Measurements from ENCODE around the gene ELMOD1.

The ELMOD1 gene

DNA sequence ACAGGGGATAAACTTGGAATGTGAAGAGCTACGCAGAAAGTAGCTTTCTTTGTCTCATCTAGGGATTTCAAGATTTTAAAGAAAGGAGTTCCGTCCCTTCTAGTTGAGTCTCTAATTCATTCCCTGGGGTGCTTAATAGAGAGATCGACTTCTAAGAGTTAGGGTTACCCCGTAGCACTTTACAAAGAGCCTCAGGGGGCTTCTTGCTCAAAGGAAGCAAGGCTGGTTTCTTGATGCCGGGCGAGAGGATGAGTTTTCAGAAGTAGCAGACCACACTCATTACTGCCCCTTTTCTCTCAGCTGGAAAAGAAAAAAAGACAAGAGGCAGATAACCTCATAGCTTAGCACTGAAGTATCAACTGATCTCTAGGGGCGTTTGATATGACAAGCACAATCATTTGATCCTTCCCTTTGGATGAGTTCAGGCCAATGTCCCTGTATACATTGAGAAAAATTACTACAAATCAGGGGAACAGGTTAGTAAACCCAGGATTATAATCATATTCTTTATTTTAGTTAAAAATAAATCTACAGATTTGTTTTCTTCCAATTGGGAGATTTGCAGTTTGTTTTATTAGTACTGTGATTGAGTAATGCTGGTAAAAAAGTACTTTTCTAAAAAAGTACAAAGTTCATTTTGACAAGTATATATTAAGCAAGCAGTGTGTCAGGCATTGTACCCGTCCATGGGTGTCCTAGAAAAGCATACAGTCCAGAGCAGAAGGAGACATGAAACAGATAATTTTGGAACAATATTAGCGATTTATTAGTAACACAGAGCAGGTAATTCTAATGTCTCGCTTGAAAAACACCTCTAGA, 18.7 kb downstream of the ELMOD1 start:
- no peak for DNase-seq (ENCODE audit: low spot score)
- TF ChIP-seq, protein P1, sequence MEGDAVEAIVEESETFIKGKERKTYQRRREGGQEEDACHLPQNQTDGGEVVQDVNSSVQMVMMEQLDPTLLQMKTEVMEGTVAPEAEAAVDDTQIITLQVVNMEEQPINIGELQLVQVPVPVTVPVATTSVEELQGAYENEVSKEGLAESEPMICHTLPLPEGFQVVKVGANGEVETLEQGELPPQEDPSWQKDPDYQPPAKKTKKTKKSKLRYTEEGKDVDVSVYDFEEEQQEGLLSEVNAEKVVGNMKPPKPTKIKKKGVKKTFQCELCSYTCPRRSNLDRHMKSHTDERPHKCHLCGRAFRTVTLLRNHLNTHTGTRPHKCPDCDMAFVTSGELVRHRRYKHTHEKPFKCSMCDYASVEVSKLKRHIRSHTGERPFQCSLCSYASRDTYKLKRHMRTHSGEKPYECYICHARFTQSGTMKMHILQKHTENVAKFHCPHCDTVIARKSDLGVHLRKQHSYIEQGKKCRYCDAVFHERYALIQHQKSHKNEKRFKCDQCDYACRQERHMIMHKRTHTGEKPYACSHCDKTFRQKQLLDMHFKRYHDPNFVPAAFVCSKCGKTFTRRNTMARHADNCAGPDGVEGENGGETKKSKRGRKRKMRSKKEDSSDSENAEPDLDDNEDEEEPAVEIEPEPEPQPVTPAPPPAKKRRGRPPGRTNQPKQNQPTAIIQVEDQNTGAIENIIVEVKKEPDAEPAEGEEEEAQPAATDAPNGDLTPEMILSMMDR (IDR thresholded peaks at IDR 0.05; ENCODE audit: extremely low read depth, insufficient read depth, missing control alignments), result no peak
- in situ Hi-C loops (cut with MboI; ENCODE audit: low pct_unique_long_range_greater_than_20kb, low sequenced_read_pairs, unreplicated experiment), result no loop called here

DNA sequence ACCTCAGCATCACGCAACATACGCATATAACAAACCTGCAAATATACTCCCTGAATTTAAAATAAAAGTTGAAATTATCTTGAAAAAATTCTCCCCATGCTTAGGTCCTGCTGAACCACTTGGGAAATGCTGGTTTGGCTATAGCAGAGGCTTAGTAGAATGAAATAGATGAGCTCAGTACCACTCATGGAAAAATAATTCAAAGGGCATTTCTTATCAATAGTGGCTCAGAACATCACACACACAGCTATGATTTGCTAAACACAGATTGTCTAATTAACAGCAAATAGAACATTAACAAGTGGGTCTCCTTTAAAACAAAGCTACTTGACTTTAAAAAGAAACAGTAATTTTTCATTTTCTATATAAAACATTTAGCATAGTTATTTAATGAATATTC, 21.5 kb downstream of the ELMOD1 start:
- no peak for DNase-seq (ENCODE audit: low spot score)
- in situ Hi-C loops (cut with MboI; ENCODE audit: low pct_unique_long_range_greater_than_20kb, low sequenced_read_pairs, unreplicated experiment), result no loop called here
- TF ChIP-seq, protein P1 (IDR thresholded peaks at IDR 0.05; ENCODE audit: extremely low read depth, insufficient read depth, missing control alignments), result no peak

DNA sequence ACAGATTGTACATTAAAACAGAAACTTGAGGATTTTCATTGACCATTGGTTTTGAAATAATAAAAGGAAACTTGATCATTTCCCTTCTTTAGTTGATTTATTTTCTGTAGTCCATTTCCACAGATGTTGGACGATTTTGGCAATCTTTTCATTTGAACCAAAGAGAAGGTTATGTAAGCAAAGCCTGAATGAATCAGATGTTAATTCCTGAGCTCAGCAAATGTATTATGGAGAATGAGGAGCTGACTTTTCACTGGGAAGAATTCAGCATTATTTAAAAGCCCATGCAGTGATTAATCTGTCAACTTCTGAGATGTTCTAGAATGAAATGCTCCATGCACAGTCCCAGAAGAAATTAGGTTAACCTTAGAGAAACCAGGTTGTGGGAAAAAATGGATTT, 29.0 kb downstream of the ELMOD1 start:
- DNase-seq (ENCODE audit: low spot score), result no peak
- TF ChIP-seq, protein P1 (IDR thresholded peaks at IDR 0.05; ENCODE audit: extremely low read depth, insufficient read depth, missing control alignments), result no peak

DNA sequence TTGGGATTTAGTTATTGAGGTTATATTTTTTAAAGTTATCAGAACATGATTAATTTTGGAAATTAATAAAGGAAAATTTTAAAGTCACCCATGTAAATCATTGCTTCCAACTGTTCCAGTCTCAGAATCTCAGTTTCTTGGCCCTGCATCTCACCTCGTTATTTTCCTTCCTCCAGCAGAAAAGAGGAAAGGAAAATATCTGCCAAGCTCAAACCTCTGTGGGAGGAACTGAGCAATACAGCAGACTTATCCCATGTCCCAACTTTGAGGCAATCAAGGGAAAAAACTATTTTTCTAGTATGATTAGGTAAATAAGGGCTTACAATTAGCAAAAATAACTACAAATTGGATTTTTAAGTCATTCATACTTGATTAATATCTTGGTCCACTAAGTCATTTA, 30.1 kb downstream of the ELMOD1 start:
- TF ChIP-seq, protein P1 (IDR thresholded peaks at IDR 0.05; ENCODE audit: extremely low read depth, insufficient read depth, missing control alignments), result no peak
- no peak for DNase-seq (ENCODE audit: low spot score)
- in situ Hi-C loops (cut with MboI; ENCODE audit: low pct_unique_long_range_greater_than_20kb, low sequenced_read_pairs, unreplicated experiment), result no loop called here

More for the DNA sequence above, 29.0 kb downstream of the ELMOD1 start:
- in situ Hi-C loops (cut with MboI; ENCODE audit: low pct_unique_long_range_greater_than_20kb, low sequenced_read_pairs, unreplicated experiment), result no loop called here

DNA sequence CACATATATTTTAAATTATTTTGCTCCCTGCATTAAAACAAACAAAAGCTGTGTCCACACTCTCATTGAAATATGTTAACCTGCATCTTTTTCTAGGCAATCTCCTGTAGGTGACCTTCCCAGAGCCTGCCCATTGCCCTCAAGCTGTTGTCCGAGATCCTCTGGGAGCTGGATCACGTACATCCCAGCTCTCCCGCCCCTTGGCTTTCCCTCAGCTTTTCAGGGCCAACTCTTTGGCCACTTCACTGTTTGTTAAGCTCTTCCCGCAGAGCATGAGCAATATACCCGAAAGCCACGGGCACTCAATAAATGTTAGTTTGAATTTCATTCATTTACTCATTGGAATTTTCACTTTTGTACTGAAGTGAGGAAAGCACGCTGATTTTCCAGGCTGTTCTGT, 32.2 kb downstream of the ELMOD1 start:
- no peak for DNase-seq (ENCODE audit: low spot score)
- TF ChIP-seq, protein P1 (IDR thresholded peaks at IDR 0.05; ENCODE audit: extremely low read depth, insufficient read depth, missing control alignments), result no peak

DNA sequence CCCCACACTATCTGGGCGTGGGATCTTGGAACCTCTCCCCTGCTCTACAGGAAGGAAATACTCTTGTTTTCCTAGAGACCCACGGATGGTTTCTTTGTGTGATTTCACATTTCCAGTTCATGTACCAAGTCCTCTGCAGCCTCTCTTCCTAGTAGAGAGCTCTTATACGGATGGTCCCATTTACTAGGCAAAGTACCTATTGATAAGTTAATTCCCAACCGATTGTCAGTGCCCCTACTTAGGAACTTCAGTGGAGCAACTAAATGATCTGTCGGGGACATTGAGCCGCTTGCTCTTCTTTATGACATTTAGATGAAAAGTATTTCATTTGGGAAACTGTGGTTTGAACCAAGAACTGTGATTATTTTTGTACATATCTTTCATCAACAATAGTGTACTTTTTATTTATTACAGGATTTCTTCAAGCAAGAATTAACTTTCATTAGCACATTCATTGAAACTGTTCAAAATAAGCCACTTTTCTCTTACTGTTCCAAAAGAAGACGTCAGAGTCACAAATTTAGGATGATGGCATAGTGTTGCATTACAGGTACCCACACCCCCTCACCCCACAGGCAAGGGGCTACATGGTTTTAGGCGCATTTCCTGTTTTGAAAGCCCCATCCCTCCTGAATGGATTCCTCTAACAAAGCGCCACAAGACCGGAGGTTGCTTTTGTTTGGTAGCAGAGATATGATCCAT, 34.2 kb downstream of the ELMOD1 start:
- TF ChIP-seq, protein P1 (IDR thresholded peaks at IDR 0.05; ENCODE audit: extremely low read depth, insufficient read depth, missing control alignments), result no peak
- in situ Hi-C loops (cut with MboI; ENCODE audit: low pct_unique_long_range_greater_than_20kb, low sequenced_read_pairs, unreplicated experiment), result no loop called here
- DNase-seq (ENCODE audit: low spot score), result no peak

More for the DNA sequence above, 32.2 kb downstream of the ELMOD1 start:
- in situ Hi-C loops (cut with MboI; ENCODE audit: low pct_unique_long_range_greater_than_20kb, low sequenced_read_pairs, unreplicated experiment), result no loop called here

All from GM13977 (cell line).